ENCODE results near the gene CUTA. TPM values are rescaled to one million over a fixed set of nuclear protein-coding genes. Genes with fewer than 3 reads are reported as not detected.
A peak's percentile ranks its signal among the peaks of the same experiment; 100 is the strongest.

CUTA gene
- total RNA-seq, 1 donor from 2014 or later = 384 TPM

GRCh38 chr6:33430991-33431879 is 13.3 kb upstream of the CUTA start:
- peaks cover 9% of the 10 kb centered on the region for H3K9me3 Mint-ChIP-seq (ENCODE audit: unreplicated experiment)
- H3K4me3 Mint-ChIP-seq (ENCODE audit: unreplicated experiment) = peak overlapping the region; percentile 61
- no peak for TF ChIP-seq CTCF (IDR thresholded peaks at IDR 0.05; ENCODE audit: partially characterized antibody, unreplicated experiment)
- peak; percentile 74 for DNase-seq
- no peaks in the 10 kb centered on the region for H3K36me3 Mint-ChIP-seq (ENCODE audit: unreplicated experiment)
- H3K27ac Mint-ChIP-seq (ENCODE audit: unreplicated experiment) = no peak overlapping the region
- H3K27me3 Mint-ChIP-seq (ENCODE audit: unreplicated experiment) = peaks cover 5% of the 10 kb centered on the region
- peaks cover 54% of the 10 kb centered on the region for H3K4me1 Mint-ChIP-seq (ENCODE audit: low read depth, unreplicated experiment)

- Mint-ChIP-seq H3K36me3 (ENCODE audit: unreplicated experiment) (no peaks in the 10 kb centered on the region), H3K4me3 (ENCODE audit: unreplicated experiment) (peak overlapping the region; percentile 61), H3K4me1 (ENCODE audit: low read depth, unreplicated experiment) (peaks cover 57% of the 10 kb centered on the region), H3K27ac (ENCODE audit: unreplicated experiment) (peak overlapping the region; percentile 38), H3K27me3 (ENCODE audit: unreplicated experiment) (peaks cover 6% of the 10 kb centered on the region), H3K9me3 (ENCODE audit: unreplicated experiment) (peaks cover 8% of the 10 kb centered on the region)
- TF ChIP-seq CTCF (IDR thresholded peaks at IDR 0.05; ENCODE audit: partially characterized antibody, unreplicated experiment) = no peak
- no peak for DNase-seq
Observed at GRCh38 chr6:33430334-33430733, 12.4 kb upstream of the CUTA start.

- Mint-ChIP-seq H3K4me3 (ENCODE audit: unreplicated experiment) (peak overlapping the region; percentile 93), H3K4me1 (ENCODE audit: low read depth, unreplicated experiment) (peaks cover 61% of the 10 kb centered on the region), H3K27me3 (ENCODE audit: unreplicated experiment) (peaks cover 7% of the 10 kb centered on the region), H3K9me3 (ENCODE audit: unreplicated experiment) (peaks cover 8% of the 10 kb centered on the region), H3K36me3 (ENCODE audit: unreplicated experiment) (no peaks in the 10 kb centered on the region), H3K27ac (ENCODE audit: unreplicated experiment) (no peak overlapping the region)
- DNase-seq = no peak
- TF ChIP-seq CTCF (IDR thresholded peaks at IDR 0.05; ENCODE audit: partially characterized antibody, unreplicated experiment) = no peak
Observed at GRCh38 chr6:33429750-33430052, 11.8 kb upstream of the CUTA start.

- no peak overlapping the region for H3K27ac Mint-ChIP-seq (ENCODE audit: unreplicated experiment)
- peaks cover 8% of the 10 kb centered on the region for H3K9me3 Mint-ChIP-seq (ENCODE audit: unreplicated experiment)
- no peak for TF ChIP-seq CTCF (IDR thresholded peaks at IDR 0.05; ENCODE audit: partially characterized antibody, unreplicated experiment)
Observed at GRCh38 chr6:33428966-33429749, 11.3 kb upstream of the CUTA start.

More at GRCh38 chr6:33428966-33429749, 11.3 kb upstream of the CUTA start:
- Mint-ChIP-seq H3K27me3 (ENCODE audit: unreplicated experiment) (peaks cover 7% of the 10 kb centered on the region), H3K4me3 (ENCODE audit: unreplicated experiment) (peak overlapping the region; percentile 93), H3K36me3 (ENCODE audit: unreplicated experiment) (peaks cover under 1% of the 10 kb centered on the region), H3K4me1 (ENCODE audit: low read depth, unreplicated experiment) (peaks cover 66% of the 10 kb centered on the region)
- no peak for DNase-seq

Measured in glutamatergic neuron (in vitro differentiated cells).